H1 (cell line): ENCODE data around the gene TEX35.

Experiments
- CEBPB ChIP-seq: IDR thresholded peaks from 2 replicates; pipeline ENCODE4 v1.6.1; 2012; ENCODE audit warnings: low read depth, low read length
- CTCF ChIP-seq, 3 experiments: IDR thresholded peaks; 1 replicate in 2 of 3; 2 replicates in 1 of 3; pipeline versions ENCODE4 v1.5.1 to v1.6.1; 2011; ENCODE audit warnings: low read length in 3 of 3, mild to moderate bottlenecking in 3 of 3, inconsistent platforms in 2 of 3, low read depth in 1 of 3, moderate library complexity in 1 of 3; ENCODE audit not compliant: insufficient read depth in 1 of 3; ENCODE audit errors: control extremely low read depth in 1 of 3
- EP300 ChIP-seq, 2 experiments: IDR thresholded peaks; 1 replicate in 1 of 2; 2 replicates in 1 of 2; pipeline ENCODE4 v1.6.1; 2011 to 2012; ENCODE audit warnings: low read depth in 2 of 2, low read length in 2 of 2, mild to moderate bottlenecking in 2 of 2, borderline replicate concordance in 1 of 2, inconsistent platforms in 1 of 2, moderate library complexity in 1 of 2
- FOSL1 ChIP-seq: IDR thresholded peaks from 2 replicates; pipeline ENCODE4 v1.6.1; 2011; ENCODE audit warnings: mild to moderate bottlenecking, low read depth, low read length, moderate library complexity; ENCODE audit not compliant: insufficient read depth
- KDM1A ChIP-seq: fragments of 200-600, 300-600 bp; sonication (generic); IDR thresholded peaks from 2 replicates; pipeline ENCODE4 v1.7.1; 2016; ENCODE audit warnings: mild to moderate bottlenecking, low read length, borderline replicate concordance
- POLR2A ChIP-seq, 2 experiments: IDR thresholded peaks; 1 replicate in 1 of 2; 2 replicates in 1 of 2; pipeline ENCODE4 v1.6.1; 2011; ENCODE audit warnings: low read depth in 2 of 2, low read length in 2 of 2, mild to moderate bottlenecking in 2 of 2; ENCODE audit errors: control extremely low read depth in 1 of 2
- POLR2AphosphoS5 ChIP-seq: IDR thresholded peaks from 2 replicates; pipeline ENCODE4 v1.6.1; 2011; ENCODE audit warnings: low read depth, low read length
- SRF ChIP-seq: IDR thresholded peaks from 2 replicates; pipeline ENCODE4 v1.6.1; 2011; ENCODE audit warnings: mild to moderate bottlenecking, low read depth, low read length, moderate library complexity
- SUZ12 ChIP-seq: fragments of 200-600 bp; sonication (generic); IDR thresholded peaks from 2 replicates; pipeline ENCODE4 v1.6.1; 2012; ENCODE audit warnings: mild to moderate bottlenecking, inconsistent platforms, low read length, moderate library complexity, mixed read lengths
- TAF1 ChIP-seq: IDR thresholded peaks from 2 replicates; pipeline ENCODE4 v1.6.1; 2011; ENCODE audit warnings: mild to moderate bottlenecking, low read depth, low read length
- USF2 ChIP-seq: IDR thresholded peaks from 2 replicates; pipeline ENCODE4 v1.6.1; 2011; ENCODE audit warnings: low read length, improper control_type of control experiment

- TF ChIP-seq CTCF (IDR thresholded peaks at IDR 0.05; ENCODE audit: control extremely low read depth in 1 of 3, insufficient read depth in 1 of 3, low read depth in 1 of 3, low read length in 3 of 3) (no peak), POLR2A (IDR thresholded peaks at IDR 0.05; ENCODE audit: control extremely low read depth in 1 of 2, low read depth in 2 of 2, low read length in 2 of 2) (no peak), CEBPB (no peak), KDM1A (no peak), EP300 (IDR thresholded peaks at IDR 0.05; ENCODE audit: borderline replicate concordance in 1 of 2, low read depth in 2 of 2, low read length in 2 of 2) (no peak), POLR2AphosphoS5 (no peak), SRF (no peak), TAF1 (no peak), SUZ12 (no peak), FOSL1 (no peak), USF2 (no peak)
Measured at GRCh38 chr1:178527117-178527516, 14.2 kb downstream of the TEX35 start.
